HEK293 (cell line): Measurements from ENCODE around the gene CPM.

ENCODE experiments used
- CTCF ChIP-seq: fragments of 450-650 bp; formaldehyde crosslinking; IDR thresholded peaks from 2 replicates; pipeline ENCODE4 v1.5.1; 2016; ENCODE audit warnings: missing biosample characterization, missing genetic modification characterization
- KLF8 ChIP-seq: fragments of 450-650 bp; formaldehyde crosslinking; IDR thresholded peaks from 2 replicates; pipeline ENCODE4 v1.5.1; 2016; ENCODE audit warnings: missing biosample characterization, missing genetic modification characterization
- REST ChIP-seq: fragments of 450-650 bp; formaldehyde crosslinking; IDR thresholded peaks from 2 replicates; pipeline ENCODE4 v1.5.1; 2016; ENCODE audit warnings: missing biosample characterization, missing genetic modification characterization
- TCF7L2 ChIP-seq: IDR thresholded peaks from 2 replicates; pipeline ENCODE4 v1.6.1; 2011; ENCODE audit warnings: low read depth, mild to moderate bottlenecking, inconsistent platforms, low read length, moderate library complexity, borderline replicate concordance
- ZBTB26 ChIP-seq: fragments of 450-650 bp; formaldehyde crosslinking; optimal IDR thresholded peaks from 2 replicates; pipeline ENCODE3; 2016; ENCODE audit warnings: missing biosample characterization, mild to moderate bottlenecking, missing genetic modification characterization
- ZBTB8A ChIP-seq: fragments of 450-650 bp; formaldehyde crosslinking; IDR thresholded peaks from 2 replicates; pipeline ENCODE4 v1.5.1; 2016; ENCODE audit warnings: missing biosample characterization, missing genetic modification characterization
- ZNF23 ChIP-seq: fragments of 450-650 bp; formaldehyde crosslinking; IDR thresholded peaks from 2 replicates; pipeline ENCODE4 v1.5.1; 2016; ENCODE audit warnings: missing biosample characterization, missing genetic modification characterization, borderline replicate concordance
- ZNF24 ChIP-seq: fragments of 450-650 bp; formaldehyde crosslinking; IDR thresholded peaks from 2 replicates; pipeline ENCODE4 v1.5.1; 2016; ENCODE audit warnings: missing biosample characterization, missing genetic modification characterization
- ZNF555 ChIP-seq: fragments of 450-650 bp; formaldehyde crosslinking; conservative IDR thresholded peaks from 2 replicates; pipeline ENCODE4 v1.5.1; 2017; ENCODE audit warnings: missing biosample characterization, mild to moderate bottlenecking, missing genetic modification characterization, inconsistent platforms
- ZNF747 ChIP-seq: fragments of 450-650 bp; formaldehyde crosslinking; IDR thresholded peaks from 2 replicates; pipeline ENCODE4 v1.5.1; 2016; ENCODE audit warnings: missing biosample characterization, missing genetic modification characterization
- ZNF792 ChIP-seq: fragments of 450-650 bp; formaldehyde crosslinking; IDR thresholded peaks from 2 replicates; pipeline ENCODE4 v1.5.1; 2016; ENCODE audit warnings: missing biosample characterization, missing genetic modification characterization
- ZNF830 ChIP-seq: fragments of 450-650 bp; IDR thresholded peaks from 2 replicates; pipeline ENCODE4 v1.5.0; 2018; ENCODE audit warnings: missing biosample characterization, missing genetic modification characterization, low read depth, mild to moderate bottlenecking, moderate library complexity

GRCh38 chr12:68885381-68885780, 47.6 kb downstream of the CPM start:
- TF ChIP-seq ZBTB8A (tag by site-specific recombination) (no peak), CTCF (tag by site-specific recombination) (no peak), ZNF747 (tag by site-specific recombination) (no peak), KLF8 (tag by site-specific recombination) (no peak), ZNF792 (tag by site-specific recombination) (no peak), ZNF555 (tag by site-specific recombination) (no peak), ZBTB26 (tag by site-specific recombination) (no peak), REST (tag by site-specific recombination) (no peak), ZNF23 (no peak), ZNF830 (no peak), ZNF24 (no peak), TCF7L2 (no peak)
